Lower leg skin (tissue), 3 donors: ENCODE measurements around the gene RHOA.

ENCODE experiments used
- CTCF ChIP-seq, 3 donors: fragments of 450-650 bp; IDR thresholded peaks; one replicate each; pipeline ENCODE4 v1.5.1; 2016; ENCODE audit warnings: antibody characterized with exemption in 3 of 3, mild to moderate bottlenecking in 3 of 3, moderate library complexity in 2 of 3
- POLR2A ChIP-seq, 2 donors: fragments of 450-650 bp; IDR thresholded peaks; one replicate each; pipeline ENCODE4 v1.6.1; 2016 to 2017; ENCODE audit warnings: antibody characterized with exemption in 2 of 2, mild to moderate bottlenecking in 1 of 2, moderate library complexity in 1 of 2

DNA sequence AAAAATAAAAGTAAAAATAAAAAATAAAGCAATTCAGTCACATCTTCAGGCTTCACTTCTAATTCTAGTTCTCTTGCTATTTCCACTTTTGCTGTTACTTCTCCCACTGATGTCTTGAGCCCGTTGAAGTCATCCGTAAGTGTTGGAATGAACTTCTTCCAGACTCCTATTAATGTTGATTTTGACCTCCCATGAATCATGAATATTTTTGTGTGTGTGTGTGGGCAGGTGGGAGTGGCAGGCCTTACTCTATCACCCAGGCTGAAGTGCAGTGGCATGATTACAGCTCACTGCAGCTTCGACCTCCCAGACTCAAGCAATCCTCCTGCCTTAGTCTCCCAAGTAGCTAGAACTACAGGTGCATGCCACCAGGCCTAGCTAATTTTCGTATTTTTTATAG, 82.6 kb downstream of the RHOA start:
- TF ChIP-seq CTCF (IDR thresholded peaks at IDR 0.05) (no peak), POLR2A (IDR thresholded peaks at IDR 0.05) (no peak)
